AG20443 (cell line): ENCODE data around the gene ATAD3B.

ENCODE experiments used
- DNase-seq: peaks from one replicate; pipeline ENCODE4 v3.0.0; 2012; ENCODE audit warnings: low spot score, mixed read lengths

ATAD3B gene

DNA sequence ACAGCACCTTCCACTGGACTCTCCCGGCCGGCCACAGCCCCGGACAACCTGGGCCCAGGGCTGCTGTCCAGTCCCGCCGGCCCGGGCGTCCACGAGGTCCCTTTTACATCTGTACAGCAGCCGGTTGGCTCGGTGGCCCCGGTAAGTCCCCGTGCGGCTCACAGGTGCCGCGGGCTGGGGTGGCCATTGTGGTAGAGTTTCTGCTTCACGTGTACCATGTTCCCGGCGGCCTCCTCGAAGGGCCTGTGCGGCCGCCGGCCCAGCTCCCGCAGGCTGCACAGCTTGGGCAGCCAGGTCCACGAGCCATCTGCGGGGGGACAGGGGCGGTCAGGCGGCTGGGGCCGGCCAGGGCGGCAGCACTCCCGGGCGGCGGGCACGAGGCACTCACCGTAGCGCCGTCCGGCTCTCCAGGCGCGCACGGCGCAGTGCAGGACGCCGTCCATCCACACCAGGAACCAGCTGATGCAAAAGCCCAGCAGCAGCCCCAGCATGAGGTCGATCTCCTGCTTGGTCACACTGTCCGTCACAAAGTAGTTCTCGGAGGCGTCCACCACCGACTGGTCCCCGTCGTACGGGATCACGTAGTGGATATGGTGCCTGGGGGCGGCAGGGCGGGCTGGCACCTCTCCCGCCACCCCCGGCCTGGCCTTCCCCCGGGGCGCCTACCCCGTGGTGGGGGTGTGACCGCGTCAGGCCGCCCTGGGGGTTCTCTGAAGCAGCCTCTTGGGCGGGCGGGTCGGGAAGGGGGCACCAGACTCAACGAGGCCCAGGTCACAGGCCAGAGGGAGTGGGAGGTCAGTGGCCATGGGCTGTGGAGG, 63.8 kb downstream of the ATAD3B start:
- no peak for DNase-seq

DNA sequence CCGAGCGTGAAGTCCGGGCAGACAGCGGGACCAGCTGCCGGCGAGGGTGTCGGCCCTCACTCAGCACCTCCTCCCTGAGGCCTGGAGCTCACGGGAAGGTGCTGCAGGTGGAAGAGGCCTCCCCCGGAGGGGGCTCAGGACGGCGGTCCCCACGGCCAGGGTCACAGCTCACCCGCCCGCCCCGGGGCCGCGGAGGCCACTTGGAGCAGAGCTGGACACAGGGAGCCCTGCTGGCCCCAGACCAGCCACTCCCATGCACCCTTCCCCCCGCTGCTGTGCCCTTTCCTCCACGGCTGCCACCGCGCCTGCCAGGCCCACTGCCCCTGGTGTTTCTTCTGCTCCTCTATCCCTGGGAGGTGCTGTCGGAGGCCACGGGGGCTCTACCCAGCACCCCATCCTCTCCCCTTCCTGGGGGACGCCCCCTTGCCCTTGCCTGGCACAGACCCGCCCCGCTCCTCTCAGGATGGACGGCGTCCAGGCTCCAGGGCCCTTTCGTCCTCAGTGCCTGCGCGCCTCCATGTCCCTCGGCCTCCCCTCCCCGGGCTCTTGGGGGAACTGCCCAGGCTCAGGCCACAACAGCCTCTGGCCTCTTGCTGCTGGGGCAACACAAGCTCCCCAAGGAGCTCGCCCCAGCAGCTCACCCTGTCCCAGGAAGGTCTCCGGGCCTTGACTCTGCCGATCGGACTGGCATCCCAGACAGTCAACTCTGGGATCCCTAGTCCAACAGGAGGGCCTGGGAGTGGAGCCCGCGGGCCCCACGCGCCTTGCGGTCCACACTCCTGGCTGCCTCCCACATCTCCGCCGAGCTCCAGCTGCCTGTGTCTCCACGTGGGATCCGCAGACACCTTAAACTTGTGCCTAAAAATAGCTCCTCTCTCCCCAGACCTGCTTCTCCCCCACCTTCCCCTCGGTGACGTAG, 64.7 kb downstream of the ATAD3B start:
- DNase-seq = no peak

DNA sequence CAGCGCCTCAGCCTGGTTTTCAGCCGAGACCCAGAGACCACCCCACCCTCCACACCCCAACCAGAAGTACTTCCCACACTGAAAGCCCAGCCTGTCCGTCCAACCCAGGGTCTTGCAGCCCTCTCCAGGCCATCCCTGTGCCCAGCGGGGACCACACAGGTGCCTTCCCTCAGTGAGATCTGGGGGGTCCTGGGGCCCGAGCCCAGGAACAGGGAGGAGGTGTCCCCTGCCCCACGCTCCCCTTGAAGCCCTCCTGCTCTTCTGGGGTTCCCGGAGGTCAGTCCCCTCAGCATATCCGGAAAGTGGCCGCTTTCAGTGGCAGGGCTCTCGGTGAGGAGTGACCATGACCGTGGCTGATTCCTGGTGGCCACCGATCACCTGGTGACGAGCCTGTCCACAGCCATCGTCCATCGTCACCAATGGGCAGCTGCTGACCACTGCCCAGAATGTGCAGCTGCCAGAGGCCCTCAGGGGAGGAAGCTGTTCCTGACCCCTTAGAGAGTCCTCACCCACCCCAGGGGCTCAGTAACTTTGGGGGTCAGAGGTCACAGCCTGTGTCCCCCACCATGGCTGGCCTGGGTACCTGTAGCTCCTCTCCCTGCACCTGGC, 65.5 kb downstream of the ATAD3B start:
- DNase-seq = no peak

DNA sequence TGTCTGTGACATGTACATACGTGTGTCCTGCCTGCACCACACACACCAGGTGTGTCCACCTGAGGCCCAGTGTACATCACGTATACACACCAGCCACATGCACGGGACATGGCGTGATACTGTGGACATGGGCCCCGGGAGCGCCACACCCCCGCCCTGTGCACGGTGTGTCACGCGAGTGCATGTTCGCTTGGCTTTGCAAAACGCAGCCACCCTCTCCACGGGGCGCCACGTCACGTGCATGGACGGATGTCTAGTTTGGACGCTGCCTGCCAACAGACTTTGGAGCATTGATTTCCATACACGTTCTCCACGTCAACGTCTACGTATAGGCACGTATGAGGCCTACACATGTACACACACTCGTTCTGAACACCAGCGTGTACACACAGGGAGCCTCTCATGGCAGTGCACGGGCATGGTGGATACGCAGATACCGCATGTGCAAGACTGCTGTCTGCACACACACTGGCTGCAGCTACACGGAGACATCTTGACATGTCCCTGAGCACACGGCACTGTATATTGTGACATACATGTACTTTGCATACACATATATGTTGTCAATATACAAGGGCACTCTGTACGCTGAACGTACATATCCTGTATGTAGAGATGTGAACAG, 66.2 kb downstream of the ATAD3B start:
- no peak for DNase-seq

DNA sequence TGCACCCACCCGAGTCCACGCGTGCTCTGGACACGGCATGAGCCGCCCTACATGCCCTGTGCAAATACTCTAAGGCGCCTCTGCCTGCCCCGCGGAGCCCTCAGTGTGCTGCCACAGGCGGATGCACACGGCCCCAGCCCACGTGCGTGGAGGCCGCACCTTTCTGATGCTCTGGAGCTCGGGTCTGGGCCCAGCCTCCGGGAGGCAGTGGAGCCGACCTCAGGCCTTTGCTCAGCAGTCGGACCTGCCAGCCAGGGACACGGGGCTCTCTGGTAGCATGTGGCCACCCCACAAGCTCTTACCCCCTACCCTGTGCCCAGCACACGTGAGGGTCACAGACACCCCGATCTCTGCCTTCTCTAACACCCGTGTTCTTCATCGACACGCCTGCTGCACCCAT, 66.8 kb downstream of the ATAD3B start:
- no peak for DNase-seq

DNA sequence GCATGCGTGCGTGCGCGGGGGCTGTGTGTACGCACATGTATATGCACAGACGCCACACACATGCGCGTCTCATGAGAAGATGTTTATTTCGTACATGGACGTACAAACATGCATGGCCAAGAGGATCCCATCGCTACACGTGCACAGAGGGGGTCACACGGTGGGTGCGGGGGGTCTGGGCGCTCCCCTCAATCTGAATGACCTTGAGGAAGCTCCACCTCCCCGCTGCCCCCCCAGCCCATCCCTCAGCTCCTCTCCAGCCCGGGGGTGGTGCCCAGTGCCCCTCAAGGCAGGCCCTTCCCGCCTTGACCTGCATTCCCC, 67.4 kb downstream of the ATAD3B start:
- DNase-seq = no peak

DNA sequence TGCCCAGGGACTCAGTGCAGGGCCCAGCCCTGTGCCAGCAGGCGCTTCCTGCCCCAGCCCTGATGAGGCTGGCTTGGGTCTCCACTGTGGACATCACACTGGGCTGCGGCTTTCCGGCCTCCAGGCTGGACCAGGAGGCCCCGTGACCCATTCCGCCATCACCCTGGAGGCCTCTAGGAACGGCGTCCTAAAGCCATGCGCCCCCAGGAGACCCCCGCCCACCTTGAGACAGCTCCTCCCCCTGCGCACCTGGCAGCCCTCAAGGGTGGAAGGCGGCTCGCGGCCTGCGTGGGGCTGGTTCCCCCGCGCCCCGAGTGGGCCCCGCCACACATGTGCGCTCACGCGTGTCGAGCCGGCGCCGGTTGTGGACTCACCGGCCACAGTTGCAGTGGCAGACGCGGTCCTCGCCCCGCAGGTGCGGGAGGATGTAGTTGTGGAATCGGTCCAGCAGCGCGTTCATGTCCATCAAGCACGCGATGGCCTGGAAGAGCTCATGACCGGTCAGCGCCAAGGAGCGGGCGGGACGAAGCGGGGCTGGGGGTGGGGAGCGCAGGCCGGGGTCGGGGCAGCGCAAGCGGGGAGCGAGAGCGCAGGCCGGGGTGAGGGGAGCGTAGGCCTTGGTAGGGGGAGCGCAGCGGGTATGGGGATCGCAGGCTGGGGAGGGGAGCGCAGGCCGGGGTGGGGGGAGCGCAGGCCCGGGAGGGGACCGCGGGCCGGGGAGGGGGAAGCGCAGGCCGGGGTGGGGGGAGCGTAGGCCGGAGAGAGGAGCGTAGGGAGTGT, 67.9 kb downstream of the ATAD3B start:
- peak; percentile 73 for DNase-seq

DNA sequence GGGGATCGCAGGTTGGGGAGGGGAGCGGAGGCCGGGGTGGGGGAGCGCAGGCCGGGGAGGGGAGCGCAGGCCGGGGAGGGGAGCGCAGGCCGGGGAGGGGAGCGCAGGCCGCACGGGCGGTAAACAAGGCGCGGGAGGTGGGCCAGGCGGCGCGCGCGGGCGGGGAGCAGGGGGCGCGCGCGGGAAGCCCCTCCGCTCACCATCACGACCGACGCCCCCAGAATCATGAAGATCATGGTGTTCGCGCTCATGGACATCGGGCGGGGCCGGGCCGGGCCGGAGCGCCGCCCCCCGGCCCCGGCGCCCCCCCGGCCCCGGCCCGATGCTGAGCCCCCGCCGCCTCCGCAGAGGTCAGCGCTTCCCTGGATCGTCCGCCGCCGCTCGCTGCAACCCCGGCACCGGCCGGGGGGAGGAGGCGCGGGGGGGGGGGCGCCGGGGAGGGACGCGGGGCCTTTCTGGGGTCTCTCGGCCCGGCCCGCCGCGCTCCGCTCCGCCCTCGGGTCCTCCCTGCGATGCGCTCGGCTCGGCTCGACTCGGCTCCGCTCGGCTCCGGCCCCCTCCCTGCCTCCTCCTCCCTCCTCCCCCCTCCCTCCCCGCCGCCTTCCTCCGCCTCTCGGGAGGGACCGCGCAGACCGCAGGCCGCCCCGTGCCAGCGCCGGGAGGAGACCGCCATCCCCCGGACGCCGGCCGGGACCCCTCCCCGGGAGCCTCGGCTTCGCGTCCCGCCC, 68.7 kb downstream of the ATAD3B start, which contains the start of gene TMEM240:
Gene TMEM240 (minus strand): TSS at position 535 of the 728 bp plus-strand sequence. CDS start 278 bp downstream, at position 257.
- DNase-seq = peak; percentile 95

DNA sequence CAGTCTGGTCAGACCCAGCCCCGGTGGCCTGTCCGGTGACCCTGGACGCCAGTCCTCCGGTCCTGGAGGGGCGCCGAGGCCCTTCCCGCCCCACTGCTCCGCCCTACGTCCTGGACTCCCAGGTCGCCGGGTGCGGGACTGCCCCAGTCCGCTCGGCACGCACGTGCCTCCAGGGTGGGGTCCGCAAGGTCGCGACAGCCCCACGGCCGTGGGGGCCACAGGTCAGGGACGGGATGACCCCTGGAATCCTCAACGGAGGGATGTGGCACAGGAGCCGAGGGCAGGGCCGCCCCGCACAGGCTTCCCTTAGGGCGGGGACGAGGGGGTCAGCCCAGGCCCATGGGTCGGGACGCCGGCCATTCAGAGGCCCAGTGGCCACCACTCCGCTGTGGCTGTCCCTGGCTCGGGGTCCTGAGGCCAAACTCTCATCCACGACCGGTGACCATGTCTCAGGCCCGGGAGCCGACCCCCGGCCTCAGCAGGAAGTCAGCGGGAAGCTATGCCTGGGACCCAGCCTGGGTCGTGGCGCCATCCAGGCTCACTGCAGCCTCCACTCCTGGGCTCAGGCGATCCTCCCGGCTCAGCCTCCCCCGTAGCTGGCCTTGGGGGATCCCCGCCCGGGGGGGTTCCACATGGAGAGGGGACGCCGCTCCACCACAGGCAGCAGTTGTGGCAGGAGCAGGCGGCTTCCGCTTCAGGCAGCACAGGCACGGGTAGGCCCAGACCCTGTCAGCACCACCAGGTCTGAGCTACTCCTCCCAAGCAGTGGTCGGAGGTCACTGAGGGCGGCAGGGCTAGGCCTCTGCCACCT, 69.5 kb downstream of the ATAD3B start:
- no peak for DNase-seq

DNA sequence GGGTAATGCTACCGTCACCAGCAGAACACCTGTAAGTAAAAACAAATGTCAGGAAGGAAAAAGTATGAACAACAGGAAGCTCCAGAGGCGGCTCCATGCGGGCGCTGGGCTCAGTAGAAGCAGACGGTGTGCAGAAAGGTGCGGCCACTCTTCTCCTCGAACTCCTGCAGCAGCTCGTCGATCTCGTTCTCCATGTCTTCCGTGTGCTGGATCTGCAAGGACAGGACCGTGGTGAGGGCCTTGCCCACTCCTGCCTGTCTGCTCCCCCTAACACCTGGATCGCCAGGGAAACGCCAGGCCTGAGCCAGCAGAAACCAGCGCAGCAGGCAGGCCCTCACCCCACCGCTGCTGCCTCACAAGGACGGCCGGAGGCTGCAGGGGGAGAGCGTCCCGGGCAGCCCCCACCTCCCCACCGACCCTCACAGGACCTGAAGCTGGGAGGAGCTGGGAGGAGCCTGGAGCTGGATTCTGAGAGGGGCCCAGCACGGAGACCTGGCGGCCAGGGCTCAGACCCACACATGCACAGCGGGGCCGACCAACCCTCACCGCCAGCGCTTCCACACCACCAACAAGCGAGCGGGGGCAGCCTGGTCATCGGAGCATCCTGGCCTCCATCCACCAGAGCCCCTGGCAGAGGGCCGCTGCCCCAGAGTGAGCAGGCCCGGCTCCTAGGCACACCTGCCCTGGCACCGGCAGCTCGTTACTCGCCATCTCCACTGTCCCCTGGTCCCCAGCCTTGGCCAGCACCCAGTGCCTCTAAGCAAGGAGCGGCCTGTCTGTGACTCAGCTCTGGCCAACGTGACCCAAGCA, 70.6 kb downstream of the ATAD3B start:
- DNase-seq = no peak

DNA sequence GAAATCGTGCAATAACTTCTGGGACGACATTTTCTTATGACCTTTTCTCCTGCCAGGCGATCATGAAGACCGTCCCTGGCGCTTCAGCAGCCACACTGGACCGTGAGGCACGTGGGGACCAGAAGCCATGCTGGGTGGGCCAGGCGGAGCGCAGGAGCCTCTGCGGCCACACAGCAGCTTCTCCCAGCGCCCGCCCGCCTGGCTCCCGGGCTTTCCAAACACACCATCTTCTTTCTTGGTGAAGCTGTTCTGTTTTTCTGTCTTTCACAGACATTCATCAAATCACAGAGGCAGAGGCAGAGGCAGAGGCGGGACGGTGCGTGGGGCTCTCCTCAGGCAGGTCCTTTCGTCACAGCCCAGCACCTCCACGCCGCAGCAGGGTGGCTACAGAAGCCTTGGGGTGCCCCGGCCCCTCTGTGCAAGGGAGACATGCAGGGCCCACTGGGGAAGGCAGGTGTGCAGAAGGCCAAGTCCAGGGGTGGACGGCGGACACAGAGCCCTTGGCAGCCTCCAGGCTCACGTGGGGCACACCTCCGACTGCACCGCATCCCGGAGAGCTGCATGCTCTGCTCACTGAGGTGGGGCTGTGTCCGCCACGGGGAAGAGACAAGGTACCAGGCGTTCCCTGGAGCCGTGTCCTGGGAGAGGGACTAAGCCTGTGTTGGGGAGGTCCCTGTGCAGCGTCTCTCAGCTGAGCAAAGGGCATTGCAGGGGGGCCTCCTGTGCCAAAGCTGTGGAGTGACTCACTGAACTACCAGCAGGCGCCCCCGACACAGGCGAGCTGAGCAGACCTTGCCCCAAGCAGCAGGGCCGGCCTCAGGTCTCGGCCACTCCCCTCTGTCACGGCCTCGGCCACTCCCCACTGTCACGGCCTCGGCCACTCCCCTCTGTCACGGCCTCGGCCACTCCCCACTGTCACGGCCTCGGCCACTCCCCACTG, 71.5 kb downstream of the ATAD3B start:
- no peak for DNase-seq

DNA sequence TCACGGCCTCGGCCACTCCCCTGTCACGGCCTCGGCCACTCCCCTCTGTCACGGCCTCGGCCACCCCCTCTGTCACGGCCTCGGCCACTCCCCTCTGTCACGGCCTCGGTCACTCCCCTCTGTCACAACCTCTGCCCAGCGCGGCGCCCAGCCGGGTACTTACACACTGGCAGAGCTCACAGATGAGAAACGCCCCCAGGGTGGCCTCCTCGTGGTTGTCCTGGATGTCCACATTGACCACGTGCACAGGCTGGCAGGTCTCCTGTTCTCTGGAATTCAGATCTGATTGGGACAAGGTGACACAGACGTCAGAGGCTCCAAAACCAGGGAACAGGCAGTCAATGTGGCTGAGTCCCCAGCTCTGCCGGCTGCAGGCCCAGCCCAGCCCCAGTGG, 72.1 kb downstream of the ATAD3B start:
- DNase-seq = peak; percentile 65

DNA sequence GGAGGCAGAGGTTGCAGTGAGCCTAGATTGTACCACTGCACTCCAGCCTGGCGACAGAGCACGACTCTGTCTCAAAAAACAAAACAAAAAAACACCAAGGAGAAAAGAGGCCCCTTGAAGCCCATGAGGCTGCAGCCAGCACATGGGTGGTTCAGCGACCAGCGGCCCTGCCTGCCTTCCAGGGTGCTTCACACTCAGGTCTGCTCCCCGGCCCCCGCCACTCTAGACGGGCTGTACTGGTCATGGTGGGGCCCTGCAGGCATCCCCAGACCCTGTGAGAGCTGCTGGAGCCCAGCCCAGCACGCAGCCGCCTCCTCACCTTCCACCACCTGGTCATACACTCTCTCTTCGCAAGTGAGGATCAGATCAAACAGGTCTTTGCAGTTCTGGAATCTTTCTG, 73.0 kb downstream of the ATAD3B start:
- DNase-seq = no peak
